Measurements from ENCODE around the gene SEC31A. TPM values are rescaled to one million over a fixed set of nuclear protein-coding genes. Genes with fewer than 3 reads are reported as not detected.

SEC31A gene
- polyA plus RNA-seq, 1 of the 3 experiments (the other 2 are of a cell fraction) = 147 TPM

GRCh38 chr4:82801910-82802521, 88.9 kb downstream of the SEC31A start:
- Histone ChIP-seq H3F3A (replicated peaks; ENCODE audit: insufficient read depth) (peaks cover 7% of the 10 kb centered on the region), H3K27ac (ENCODE audit: low read depth in 2 of 2, low read length in 1 of 2) (no peak overlapping the region), H3K36me3 (replicated peaks in 1 of 2; ENCODE audit: control insufficient read depth in 1 of 2, insufficient read depth in 2 of 2, low read length in 1 of 2) (no peaks in the 10 kb centered on the region), H3K9me3 (no peaks in the 10 kb centered on the region), H3K4me2 (no peak overlapping the region), H4K20me1 (ENCODE audit: insufficient read depth) (peaks cover under 1% of the 10 kb centered on the region; the same call in 1 of the 2 replicates), H3K27me3 (ENCODE audit: insufficient read depth) (no peaks in the 10 kb centered on the region), H3K9ac (no peak overlapping the region), H2AFZ (ENCODE audit: low read depth) (no peak overlapping the region), H3K79me2 (ENCODE audit: insufficient read depth) (peaks cover 11% of the 10 kb centered on the region), H3K4me3 (ENCODE audit: low read depth in 2 of 2, low read length in 1 of 2) (no peak overlapping the region; a peak in 1 of 4 replicates), H3K9me2 (no peaks in the 10 kb centered on the region), H3K4me1 (ENCODE audit: control insufficient read depth in 1 of 2, insufficient read depth in 2 of 2, low read depth in 1 of 2, low read length in 1 of 2) (peaks cover under 1 to 11% of the 10 kb centered on the region in 2 experiments; a peak in 1 of 4 replicates)
- 49% methylated on average over 3 of the region's 3 CpGs for WGBS (ENCODE audit: low lambda C conversion rate)
- DNase-seq = peak; percentile 47
- TF ChIP-seq FOXM1 (IDR thresholded peaks at IDR 0.05; ENCODE audit: low read depth) (no peak), RXRA (IDR thresholded peaks at IDR 0.05; ENCODE audit: borderline replicate concordance, low read depth) (no peak), SMC3 (IDR thresholded peaks at IDR 0.05; ENCODE audit: low read depth, low read length) (peak; percentile 75), GATA2 (CRISPR knock-in tag; IDR thresholded peaks at IDR 0.05) (peak; percentile 46), RAD21 (IDR thresholded peaks at IDR 0.05; ENCODE audit: low read length) (peak; percentile 80)
- TF ChIP-seq, protein P1, sequence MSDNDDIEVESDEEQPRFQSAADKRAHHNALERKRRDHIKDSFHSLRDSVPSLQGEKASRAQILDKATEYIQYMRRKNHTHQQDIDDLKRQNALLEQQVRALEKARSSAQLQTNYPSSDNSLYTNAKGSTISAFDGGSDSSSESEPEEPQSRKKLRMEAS (IDR thresholded peaks at IDR 0.05; ENCODE audit: low read depth) = no peak
- TF ChIP-seq, protein P2, sequence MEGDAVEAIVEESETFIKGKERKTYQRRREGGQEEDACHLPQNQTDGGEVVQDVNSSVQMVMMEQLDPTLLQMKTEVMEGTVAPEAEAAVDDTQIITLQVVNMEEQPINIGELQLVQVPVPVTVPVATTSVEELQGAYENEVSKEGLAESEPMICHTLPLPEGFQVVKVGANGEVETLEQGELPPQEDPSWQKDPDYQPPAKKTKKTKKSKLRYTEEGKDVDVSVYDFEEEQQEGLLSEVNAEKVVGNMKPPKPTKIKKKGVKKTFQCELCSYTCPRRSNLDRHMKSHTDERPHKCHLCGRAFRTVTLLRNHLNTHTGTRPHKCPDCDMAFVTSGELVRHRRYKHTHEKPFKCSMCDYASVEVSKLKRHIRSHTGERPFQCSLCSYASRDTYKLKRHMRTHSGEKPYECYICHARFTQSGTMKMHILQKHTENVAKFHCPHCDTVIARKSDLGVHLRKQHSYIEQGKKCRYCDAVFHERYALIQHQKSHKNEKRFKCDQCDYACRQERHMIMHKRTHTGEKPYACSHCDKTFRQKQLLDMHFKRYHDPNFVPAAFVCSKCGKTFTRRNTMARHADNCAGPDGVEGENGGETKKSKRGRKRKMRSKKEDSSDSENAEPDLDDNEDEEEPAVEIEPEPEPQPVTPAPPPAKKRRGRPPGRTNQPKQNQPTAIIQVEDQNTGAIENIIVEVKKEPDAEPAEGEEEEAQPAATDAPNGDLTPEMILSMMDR (IDR thresholded peaks at IDR 0.05) = peak; percentile 77
- CTCF ChIA-PET = interaction anchor here (0.7 to 9.1 kb wide), 14 partner anchors 10 to 340 kb away, joined by 3 to 89 read pairs (median 4); no protein-coding TSS in a partner anchor
- POLR2A ChIA-PET = no interaction called here

DNA sequence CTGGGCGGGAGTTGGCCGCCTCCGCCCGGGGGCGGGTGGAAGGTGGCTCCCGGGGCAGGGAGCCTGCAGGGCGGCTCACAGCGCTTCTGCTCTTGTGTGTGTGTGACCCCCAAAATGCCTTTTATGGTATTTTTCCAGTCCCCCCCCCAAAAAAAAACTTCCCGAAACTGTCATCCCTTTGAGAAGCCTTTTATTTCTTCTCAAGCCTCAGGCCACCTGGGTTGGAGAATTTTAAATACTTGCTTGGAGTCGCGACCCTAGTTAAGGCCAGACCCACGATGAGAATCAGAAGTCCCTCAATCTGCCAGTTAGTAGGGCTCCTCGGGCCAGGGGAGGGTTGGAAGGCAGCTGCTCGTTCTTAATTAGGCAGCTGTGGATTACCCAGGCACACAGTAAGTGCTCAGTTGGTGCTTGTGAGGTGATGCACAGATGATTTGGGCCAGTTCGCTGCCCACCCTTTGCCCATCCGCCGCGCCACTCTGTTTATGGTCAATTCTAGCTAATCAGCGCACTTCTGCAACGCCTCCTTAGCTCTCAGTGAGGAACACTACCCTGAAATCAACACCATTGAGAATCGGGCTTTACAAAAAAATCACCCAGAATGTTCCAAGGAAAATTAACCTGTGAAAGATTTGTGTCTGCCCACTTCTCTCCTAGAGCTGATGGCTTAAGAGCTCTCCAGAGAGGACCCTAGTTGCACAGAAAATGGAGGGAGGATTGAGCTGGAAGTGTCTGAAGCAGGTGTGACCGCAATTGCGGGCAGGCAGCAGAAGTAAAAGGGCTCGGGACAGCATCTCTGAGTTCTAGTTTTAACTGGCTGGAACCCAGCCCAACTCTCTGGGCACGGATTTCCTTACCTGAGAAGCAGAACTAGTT, 91.7 kb downstream of the SEC31A start:
- no peak for TF ChIP-seq NRF1 (IDR thresholded peaks at IDR 0.05; ENCODE audit: low read depth, low read length)
- TF ChIP-seq ELF1 (IDR thresholded peaks at IDR 0.05) = no peak
- H3K27ac ChIP-seq (ENCODE audit: low read depth in 2 of 2, low read length in 1 of 2) = peak overlapping the region in 1 of 2 experiments; percentile 41; a peak in 2 of 4 replicates
- H3K4me3 ChIP-seq (ENCODE audit: low read depth in 2 of 2, low read length in 1 of 2) = peak overlapping the region; percentile 80 to 82
- peaks cover 39% of the 10 kb centered on the region for H3K79me2 ChIP-seq (ENCODE audit: insufficient read depth)
- peaks cover 11% of the 10 kb centered on the region in 2 experiments; a peak in 1 of 4 replicates for H3K4me1 ChIP-seq (ENCODE audit: control insufficient read depth in 1 of 2, insufficient read depth in 2 of 2, low read depth in 1 of 2, low read length in 1 of 2)
- ChIA-PET POLR2A (interaction anchor here (0.6 to 3.5 kb wide), 3 partner anchors 14 to 274 kb away, joined by 3 to 15 read pairs (median 3); no protein-coding TSS in a partner anchor), CTCF (interaction anchor here (0.7 to 9.1 kb wide), 15 partner anchors 10 to 380 kb away, joined by 3 to 89 read pairs (median 3); no protein-coding TSS in a partner anchor)
- no peaks in the 10 kb centered on the region for H3K9me3 ChIP-seq
- H3K4me2 ChIP-seq = peak overlapping the region; percentile 96
- H3K27me3 ChIP-seq (ENCODE audit: insufficient read depth) = no peaks in the 10 kb centered on the region
- H3K9me2 ChIP-seq = no peaks in the 10 kb centered on the region
- peaks cover 0 to 4% of the 10 kb centered on the region in 2 experiments for H3K36me3 ChIP-seq (replicated peaks in 1 of 2; ENCODE audit: control insufficient read depth in 1 of 2, insufficient read depth in 2 of 2, low read length in 1 of 2)
- H4K20me1 ChIP-seq (ENCODE audit: insufficient read depth) = peaks cover 10% of the 10 kb centered on the region
- H3F3A ChIP-seq (replicated peaks; ENCODE audit: insufficient read depth) = peaks cover 16% of the 10 kb centered on the region
- WGBS (ENCODE audit: low lambda C conversion rate) = 49% methylated on average over 24 of the region's 25 CpGs
- H3K9ac ChIP-seq = peak overlapping the region; percentile 78; the same call in 1 of the 2 replicates
- H2AFZ ChIP-seq (ENCODE audit: low read depth) = peak overlapping the region; percentile 90
- peak; percentile 44 for DNase-seq

All from SK-N-SH (cell line).